K562 (cell line): ENCODE results near the gene GFRA4. TPM values are rescaled to one million over a fixed set of nuclear protein-coding genes. Genes with fewer than 3 reads are reported as not detected.

Source experiments
- ATAC-seq: fragments of 200-7000 bp; cut with Tn5 transposase; 3 replicates; pipeline ENCODE4 v1.9.1; 2020; ENCODE audit warnings: moderate library complexity
- BruUV-seq: library from RNA; stranded (reverse); fragments of 400-500 nt; replicated peaks from 2 replicates; lab custom pipeline; 2021; lab: Mats Ljungman, UMichigan
- CTCF ChIA-PET: fragments of 300-600 bp; formaldehyde crosslinking; extraction: SDS; loops from one replicate; lab custom pipeline; 2021; ENCODE audit warnings: low intra/inter-chr PET ratio; lab: Yijun Ruan, JAX
- POLR2A ChIA-PET: fragments of 300-600, 350-650 bp; sonication (Branson Sonifier 250); formaldehyde crosslinking; extraction: SDS; loops from one replicate; lab custom pipeline; 2021; ENCODE audit warnings: antibody characterized with exemption, inconsistent platforms; lab: Yijun Ruan, JAX
- DNase-seq, 4 experiments: peaks; one replicate each; pipeline versions ENCODE4 v3.0.0 to v3.0.0-alpha.2; 2011 to 2018; ENCODE audit warnings: low spot score in 3 of 4, mixed read lengths in 3 of 4; ENCODE audit errors: extremely low read depth in 1 of 4
- FAIRE-seq: peaks from 2 replicates; lab custom pipeline; 2011; peaks lifted over from hg19 to GRCh38; lab: Jason Lieb, UNC
- H2AFZ ChIP-seq: 2 replicates; pipeline ENCODE4 v1.6.0; 2011; ENCODE audit warnings: low read depth, low read length, control low read depth, inconsistent platforms
- H3K27ac ChIP-seq: fragments of 200-600 bp; 3 replicates; pipeline ENCODE4 v1.8.0; 2011; ENCODE audit warnings: low read depth, mild to moderate bottlenecking, control low read depth, inconsistent platforms, low read length, moderate library complexity, mixed read lengths; ENCODE audit errors: extremely low read depth
- H3K27me3 ChIP-seq, 2 experiments: fragments of 300-600 bp in 1 of 2; 2 replicates in 1 of 2; 3 replicates in 1 of 2; pipeline versions ENCODE4 v1.6.0 to v1.8.0; 2011; ENCODE audit warnings: inconsistent platforms in 2 of 2, low read length in 2 of 2, mild to moderate bottlenecking in 1 of 2, mixed read lengths in 1 of 2, moderate library complexity in 1 of 2; ENCODE audit not compliant: control insufficient read depth in 2 of 2, insufficient read depth in 2 of 2
- H3K36me3 ChIP-seq: fragments of 300-600 bp; 3 replicates; pipeline ENCODE4 v1.8.0; 2011; ENCODE audit warnings: mild to moderate bottlenecking, low read length, inconsistent platforms; ENCODE audit not compliant: control insufficient read depth, insufficient read depth
- H3K4me1 ChIP-seq, 2 experiments: fragments of 200-600 bp in 1 of 2; replicated peaks in 1 of 2; 2 replicates in 1 of 2; 3 replicates in 1 of 2; pipeline versions ENCODE4 v1.5.1 to v1.8.0; 2011; ENCODE audit warnings: inconsistent platforms in 2 of 2, low read length in 2 of 2, mild to moderate bottlenecking in 1 of 2, mixed read lengths in 1 of 2, moderate library complexity in 1 of 2; ENCODE audit not compliant: control insufficient read depth in 2 of 2, insufficient read depth in 2 of 2
- H3K4me2 ChIP-seq: 2 replicates; pipeline ENCODE4 v1.6.1; 2011; ENCODE audit warnings: low read length, control low read depth, inconsistent platforms, mixed read lengths; ENCODE audit not compliant: insufficient read depth
- H3K4me3 ChIP-seq: fragments of 200-600 bp; sonication (generic), shearing (Covaris generic); 2 replicates; pipeline ENCODE4 v1.5.1; 2016; ENCODE audit warnings: control low read depth, inconsistent platforms
- H3K79me2 ChIP-seq: fragments of 200-600 bp; 3 replicates; pipeline ENCODE4 v1.8.0; 2011; ENCODE audit warnings: low read length, inconsistent platforms; ENCODE audit not compliant: control insufficient read depth, insufficient read depth
- H3K9ac ChIP-seq, 2 experiments: 2 replicates each; pipeline versions ENCODE4 v1.6.0 to v1.6.1; 2011; ENCODE audit warnings: low read depth in 2 of 2, low read length in 2 of 2, control low read depth in 1 of 2, inconsistent platforms in 1 of 2, mild to moderate bottlenecking in 1 of 2, mixed read lengths in 1 of 2; ENCODE audit not compliant: insufficient read depth in 1 of 2
- H3K9me1 ChIP-seq: one replicate; pipeline ENCODE4 v1.6.0; 2011; ENCODE audit warnings: inconsistent platforms, mild to moderate bottlenecking, low read length, moderate library complexity; ENCODE audit not compliant: control insufficient read depth, insufficient read depth
- H3K9me3 ChIP-seq: replicated peaks from 2 replicates; pipeline ENCODE4 v1.5.1; 2011; ENCODE audit warnings: low read depth, low read length, inconsistent platforms; ENCODE audit not compliant: control insufficient read depth, insufficient read depth
- H4K20me1 ChIP-seq: replicated peaks from 2 replicates; pipeline ENCODE4 v1.6.1; 2011; ENCODE audit warnings: low read length, inconsistent platforms, mixed read lengths; ENCODE audit not compliant: control insufficient read depth, insufficient read depth
- BCL6 ChIP-seq: fragments of 250-450 bp; sonication (Bioruptor Pico); IDR thresholded peaks from 2 replicates; pipeline ENCODE4 v1.4.0; 2020
- CCNT2 ChIP-seq: IDR thresholded peaks from 2 replicates; pipeline ENCODE4 v1.6.1; 2011; ENCODE audit warnings: borderline replicate concordance, low read depth, mild to moderate bottlenecking, moderate library complexity, mixed read lengths, low read length; ENCODE audit not compliant: insufficient read length; ENCODE audit errors: extremely low read depth
- FOXA1 ChIP-seq: fragments of 450-650 bp; IDR thresholded peaks from 2 replicates; pipeline ENCODE4 v1.6.1; 2016; ENCODE audit warnings: mild to moderate bottlenecking, borderline replicate concordance
- HMGN3 ChIP-seq: IDR thresholded peaks from 2 replicates; pipeline ENCODE4 v1.6.1; 2011; ENCODE audit warnings: borderline replicate concordance, low read depth, mild to moderate bottlenecking, mixed read lengths, low read length; ENCODE audit not compliant: insufficient read length; ENCODE audit errors: extremely low read depth
- MCM3 ChIP-seq: fragments of 450-650 bp; IDR thresholded peaks from 2 replicates; pipeline ENCODE4 v1.6.1; 2016
- MXD1 ChIP-seq: fragments of 250-450 bp; sonication (Bioruptor Pico); IDR thresholded peaks from 2 replicates; pipeline ENCODE4 v1.8.0; 2021; ENCODE audit warnings: borderline replicate concordance, mild to moderate bottlenecking, moderate library complexity; ENCODE audit not compliant: poor library complexity, severe bottlenecking
- NCOA2 ChIP-seq, 2 experiments: fragments of 450-650 bp; IDR thresholded peaks; 2 replicates each; pipeline ENCODE4 v1.6.1; 2018; ENCODE audit warnings: mild to moderate bottlenecking in 2 of 2, moderate library complexity in 1 of 2; ENCODE audit not compliant: partially characterized antibody in 2 of 2
- NFYB ChIP-seq: IDR thresholded peaks from 2 replicates; pipeline ENCODE4 v1.6.1; 2011; ENCODE audit warnings: mild to moderate bottlenecking, moderate library complexity; ENCODE audit not compliant: insufficient read length; ENCODE audit errors: extremely low read depth
- PBX2 ChIP-seq, 2 experiments: IDR thresholded peaks in 1 of 2; conservative IDR thresholded peaks in 1 of 2; 2 replicates each; pipeline ENCODE4 v1.6.1; 2016; ENCODE audit warnings: low read depth in 2 of 2, mild to moderate bottlenecking in 1 of 2, missing compliant biosample characterization in 1 of 2, missing genetic modification characterization in 1 of 2, moderate library complexity in 1 of 2
- RBM22 ChIP-seq: fragments of 200-400 bp; formaldehyde crosslinking; IDR thresholded peaks from 2 replicates; pipeline ENCODE4 v1.6.1; 2018; ENCODE audit warnings: low read length, low read depth; ENCODE audit not compliant: poor library complexity, severe bottlenecking
- SREBF1 ChIP-seq: fragments of 150-350 bp; IDR thresholded peaks from 2 replicates; pipeline ENCODE4 v1.6.1; 2014; ENCODE audit warnings: antibody characterized with exemption, low read depth, low read length, borderline replicate concordance
- XRCC4 ChIP-seq: IDR thresholded peaks from one replicate; pipeline ENCODE4 v1.6.1; 2011; ENCODE audit not compliant: insufficient read depth, insufficient read length; ENCODE audit errors: extremely low read depth
- ZC3H8 ChIP-seq: fragments of 450-650 bp; IDR thresholded peaks from 2 replicates; pipeline ENCODE4 v1.6.1; 2017
- ZNF354B ChIP-seq: fragments of 250-450 bp; sonication (Bioruptor Pico); IDR thresholded peaks from 2 replicates; pipeline ENCODE4 v1.4.0; 2020
- ZNF384 ChIP-seq: IDR thresholded peaks from 2 replicates; pipeline ENCODE4 v1.6.1; 2012; ENCODE audit warnings: low read depth, low read length, improper control_type of control experiment
- ZNF436 ChIP-seq: fragments of 250-450, 450-650 bp; sonication (Bioruptor Pico); formaldehyde crosslinking; IDR thresholded peaks from 2 replicates; pipeline ENCODE4 v1.7.0; 2020; ENCODE audit warnings: mild to moderate bottlenecking
- ZNF445 ChIP-seq: fragments of 250-450 bp; sonication (Bioruptor Pico); IDR thresholded peaks from 2 replicates; pipeline ENCODE4 v1.4.0; 2020; ENCODE audit warnings: low read depth, mild to moderate bottlenecking, moderate library complexity
- ZNF639 ChIP-seq, 2 experiments: fragments of 200-800 bp in 1 of 2; sonication (Bioruptor generic) in 1 of 2; sonication (generic) in 1 of 2; formaldehyde crosslinking in 1 of 2; IDR thresholded peaks in 1 of 2; conservative IDR thresholded peaks in 1 of 2; 2 replicates each; pipeline versions ENCODE4 v1.5.0 to v1.6.1; 2016 to 2020; ENCODE audit warnings: missing compliant biosample characterization in 1 of 2, missing genetic modification characterization in 1 of 2, missing genetic modification reagents in 1 of 2
- WGBS: fragments of 100-300 bp; shearing (Covaris generic); methylation state at CpG from one replicate; pipeline ENCODE4 v1.1.6; 2016; ENCODE audit warnings: low coverage, mixed read lengths; ENCODE audit not compliant: insufficient coverage; ENCODE audit errors: missing lambda C conversion rate; 5-methylcytosine and 5-hydroxymethylcytosine counted together
- in situ Hi-C: fragments of 300-500 bp; cut with MboI; formaldehyde crosslinking; loops from 4 replicates; pipeline ENCODE4 v1.15.0; 2018; ENCODE audit warnings: inconsistent platforms, mixed read lengths
- intact Hi-C: fragments of 100-400 bp; cut with micrococcal nuclease; formaldehyde crosslinking; loops from 2 replicates; pipeline ENCODE4 v1.14.2; 2022
- polyA plus RNA-seq, 8 experiments: library from polyadenylated mRNA; depleted of rRNA in 4 of 8; stranded (reverse) in 5 of 8; unstranded in 3 of 8; fragments of >200 nt; fragmentation: Nextera tagmentation in 2 of 8; fragmentation: Illumina TruSeq in 1 of 8; extraction: Ambion mirVana in 2 of 8; extraction: Trizol in 1 of 8; gene quantifications; 2 replicates each; pipeline versions ENCODE4 v1.2.1 to v1.2.3, GENCODE V29; 2011 to 2014; ENCODE audit warnings: inconsistent platforms in 1 of 8, missing spikeins in 1 of 8
- total RNA-seq, 7 experiments: library from RNA; depleted of rRNA in 6 of 7; stranded (reverse); fragments of >200 nt in 6 of 7; fragmentation: Illumina TruSeq in 2 of 7; extraction: Trizol in 2 of 7; gene quantifications; 2 replicates each; pipeline versions ENCODE4 v1.2.1 to v1.2.3, GENCODE V29; 2011 to 2021; ENCODE audit warnings: low replicate concordance in 1 of 7

GFRA4 gene
- total and polyA plus RNA-seq, 9 of the 15 experiments (the other 6 are each of a cell fraction or from before 2014, with no cell fraction given): not detected

GRCh38 chr20:3616250-3616649 lies 46.9 kb downstream of the GFRA4 start:
- WGBS: 35% methylated on average over 3 of the region's 4 CpGs
- Histone ChIP-seq H3K79me2 (no peaks in the 10 kb centered on the region), H3K27me3 (no peaks in the 10 kb centered on the region), H3K4me1 (no peaks in the 10 kb centered on the region; a peak in 1 of 5 replicates), H3K9me1 (no peaks in the 10 kb centered on the region), H3K9me3 (no peaks in the 10 kb centered on the region), H3K36me3 (no peaks in the 10 kb centered on the region), H2AFZ (no peak overlapping the region), H3K4me2 (no peak overlapping the region), H3K9ac (no peak overlapping the region), H3K4me3 (no peak overlapping the region), H4K20me1 (no peaks in the 10 kb centered on the region), H3K27ac (no peak overlapping the region)
- in situ Hi-C loops: no loop called here
- DNase-seq: no peak
- FAIRE-seq: no peak
- intact Hi-C loops: no loop called here
- ChIA-PET CTCF (no interaction called here), POLR2A (no interaction called here)
- BruUV-seq: no TSS peak
- ATAC-seq: no peak
- no peak for TF ChIP-seq NCOA2 (IDR thresholded peaks at IDR 0.05; ENCODE audit: partially characterized antibody in 2 of 2)
- TF ChIP-seq RBM22: no peak
- TF ChIP-seq PBX2 (CRISPR knock-in tag; IDR thresholded peaks at IDR 0.05; ENCODE audit: low read depth): no peak
- TF ChIP-seq PBX2 (tag; conservative IDR thresholded peaks at IDR 0.05; ENCODE audit: low read depth): no peak
- no peak for TF ChIP-seq SREBF1
- no peak for TF ChIP-seq ZNF445 (CRISPR knock-in tag)
- TF ChIP-seq CCNT2: no peak
- no peak for TF ChIP-seq MCM3
- TF ChIP-seq FOXA1: no peak
- TF ChIP-seq ZNF354B: no peak
- no peak for TF ChIP-seq BCL6 (CRISPR knock-in tag)
- TF ChIP-seq ZNF384: no peak
- TF ChIP-seq NFYB: no peak
- TF ChIP-seq XRCC4: no peak
- no peak for TF ChIP-seq ZC3H8
- TF ChIP-seq HMGN3: no peak
- TF ChIP-seq ZNF436: no peak
- no peak for TF ChIP-seq MXD1
- no peak for TF ChIP-seq ZNF639 (CRISPR knock-in tag; conservative IDR thresholded peaks at IDR 0.05 in 1 of 2, IDR thresholded peaks at IDR 0.05 in 1 of 2)
